ENCODE data around the gene CFAP100.

The CFAP100 gene

GRCh38 chr3:126484662-126485061, 90.0 kb downstream of the CFAP100 start:
- DNase-seq = no peak

- no peak for DNase-seq
Observed at GRCh38 chr3:126485176-126485897, 90.6 kb downstream of the CFAP100 start.

GRCh38 chr3:126485956-126486355, 91.2 kb downstream of the CFAP100 start:
- DNase-seq = no peak
